Endothelial cell (in vitro differentiated cells): ENCODE data around the gene FNBP1. TPM values are rescaled to one million over a fixed set of nuclear protein-coding genes. Genes with fewer than 3 reads are reported as not detected.
"Not testable (repeated sequence)": the region's sequence is repeated elsewhere in the genome, so short reads cannot be mapped to it uniquely, and the experiment has no call there.

Experiments
- DNase-seq: peaks from one replicate; pipeline ENCODE4 v3.0.0; 2021; ENCODE audit warnings: low spot score
- H3K27ac Mint-ChIP-seq: one replicate; pipeline ENCODE4 v1.8.0; 2021; ENCODE audit warnings: mixed read lengths, inconsistent platforms; ENCODE audit not compliant: unreplicated experiment
- H3K27me3 Mint-ChIP-seq: one replicate; pipeline ENCODE4 v1.8.0; 2021; ENCODE audit warnings: mild to moderate bottlenecking, moderate library complexity, mixed read lengths, inconsistent platforms; ENCODE audit not compliant: unreplicated experiment
- H3K36me3 Mint-ChIP-seq: one replicate; pipeline ENCODE4 v1.8.0; 2021; ENCODE audit warnings: mild to moderate bottlenecking, low read depth, mixed read lengths, inconsistent platforms; ENCODE audit not compliant: unreplicated experiment
- H3K4me1 Mint-ChIP-seq: one replicate; pipeline ENCODE4 v1.8.0; 2021; ENCODE audit warnings: mild to moderate bottlenecking, mixed read lengths, inconsistent platforms; ENCODE audit not compliant: unreplicated experiment
- H3K4me3 Mint-ChIP-seq: one replicate; pipeline ENCODE4 v1.8.0; 2021; ENCODE audit warnings: mild to moderate bottlenecking, mixed read lengths, inconsistent platforms; ENCODE audit not compliant: unreplicated experiment
- H3K9me3 Mint-ChIP-seq: one replicate; pipeline ENCODE4 v1.8.0; 2021; ENCODE audit warnings: mixed read lengths, inconsistent platforms; ENCODE audit not compliant: unreplicated experiment
- CTCF ChIP-seq: fragments of 200-600 bp; sonication (generic); IDR thresholded peaks from one replicate; pipeline ENCODE4 v1.5.0; 2021; ENCODE audit warnings: antibody characterized with exemption; ENCODE audit not compliant: unreplicated experiment
- total RNA-seq: library from RNA; stranded (reverse); fragmentation: NEBNext Ultra II Directional; extraction: Animal tissue kit (Norgen Biotek cat#: 25700); gene quantifications from one replicate; pipeline ENCODE4 v1.2.1, GENCODE V29; 2021; ENCODE audit not compliant: unreplicated experiment

Gene FNBP1
- total RNA-seq, 1 donor from 2014 or later: 119 TPM

- no peak for DNase-seq
- Mint-ChIP-seq H3K4me1 (peaks cover 29% of the 10 kb centered on the region), H3K9me3 (no peaks in the 10 kb centered on the region), H3K4me3 (peak overlapping the region; percentile 62), H3K36me3 (peaks cover 62% of the 10 kb centered on the region), H3K27me3 (peaks cover 12% of the 10 kb centered on the region), H3K27ac (peak overlapping the region; percentile 48)
- no peak for TF ChIP-seq CTCF
Measured at GRCh38 chr9:129895376-129896268, 147.4 kb downstream of the FNBP1 start.

DNA sequence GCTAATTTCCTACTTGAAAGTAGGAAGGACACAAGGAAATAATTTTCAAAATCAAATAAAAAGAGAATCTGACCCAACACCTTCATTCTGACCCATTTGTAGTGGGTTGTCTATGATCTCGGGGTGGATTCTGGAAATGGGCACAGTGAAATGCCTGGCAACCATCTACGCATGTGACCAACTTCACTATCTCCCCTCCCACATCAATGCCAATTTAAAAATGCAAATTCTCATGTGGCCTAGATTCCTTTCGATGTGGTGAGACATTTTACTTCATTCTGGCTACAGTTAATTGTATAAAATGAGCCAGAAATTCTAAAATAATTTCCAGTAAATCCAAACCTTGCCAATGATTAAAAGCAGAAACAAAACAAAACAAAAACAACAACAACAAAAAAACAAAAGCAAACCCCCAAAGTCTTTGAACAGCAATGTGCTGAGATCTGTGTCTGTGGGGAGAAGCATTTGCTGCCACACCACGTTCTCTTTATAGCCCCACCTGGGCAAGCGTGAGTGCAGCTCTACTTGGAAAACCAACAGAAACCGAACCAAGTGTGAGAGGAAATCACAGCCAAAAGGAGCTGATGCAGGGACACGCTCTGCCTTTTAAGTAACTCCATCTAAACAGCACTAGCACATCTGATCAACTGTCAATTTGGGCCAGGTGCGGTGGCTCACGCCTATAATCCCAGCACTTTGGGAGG lies 148.7 kb downstream of the FNBP1 start:
- no peaks in the 10 kb centered on the region for H3K9me3 Mint-ChIP-seq
- no peak for DNase-seq
- H3K27ac Mint-ChIP-seq: no peak overlapping the region
- TF ChIP-seq CTCF: no peak
- peaks cover 36% of the 10 kb centered on the region for H3K4me1 Mint-ChIP-seq
- H3K36me3 Mint-ChIP-seq: peaks cover 58% of the 10 kb centered on the region
- H3K27me3 Mint-ChIP-seq: peaks cover 18% of the 10 kb centered on the region
- no peak overlapping the region for H3K4me3 Mint-ChIP-seq

GRCh38 chr9:129891569-129891968 lies 151.4 kb downstream of the FNBP1 start:
- Mint-ChIP-seq H3K9me3 (no peaks in the 10 kb centered on the region), H3K4me3 (peak overlapping the region; percentile 57), H3K4me1 (peaks cover 43% of the 10 kb centered on the region), H3K27ac (peak overlapping the region; percentile 75), H3K27me3 (peaks cover 15% of the 10 kb centered on the region), H3K36me3 (peaks cover 52% of the 10 kb centered on the region)
- TF ChIP-seq CTCF: no peak
- no peak for DNase-seq

DNA sequence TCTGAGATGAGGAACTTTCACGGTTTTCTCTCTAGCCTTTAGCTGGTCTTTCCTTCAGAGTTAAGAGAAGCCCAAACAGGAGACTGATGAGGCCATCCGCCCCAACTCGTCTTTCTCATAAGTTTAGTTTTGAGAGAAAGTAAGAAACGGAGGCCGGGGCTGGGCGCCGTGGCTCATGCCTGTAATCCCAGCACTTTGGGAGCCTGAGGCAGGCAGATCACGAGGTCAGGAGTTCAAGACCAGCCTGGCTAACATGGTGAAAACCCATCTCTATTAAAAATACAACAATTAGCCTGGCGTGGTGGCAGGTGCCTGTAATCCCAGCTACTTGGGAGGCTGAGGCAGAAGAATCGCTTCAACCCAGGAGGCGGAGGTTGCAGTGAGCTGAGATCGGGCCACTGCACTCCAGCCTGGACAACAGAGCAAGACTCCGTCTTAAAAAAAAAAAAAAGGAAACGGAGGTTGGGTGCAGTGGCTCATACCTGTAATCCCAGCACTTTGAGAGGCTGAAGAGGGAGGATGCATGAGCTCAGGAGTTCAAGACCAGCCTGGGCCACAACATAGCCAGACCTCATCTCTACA lies 152.2 kb downstream of the FNBP1 start:
- not testable (repeated sequence) for DNase-seq, H3K27ac Mint-ChIP-seq, H3K9me3 Mint-ChIP-seq, H3K4me3 Mint-ChIP-seq
- Mint-ChIP-seq H3K36me3 (peaks cover 46% of the 10 kb centered on the region), H3K27me3 (peaks cover 12% of the 10 kb centered on the region), H3K4me1 (peaks cover 42% of the 10 kb centered on the region)

- peaks cover 44% of the 10 kb centered on the region for H3K4me1 Mint-ChIP-seq
- H3K4me3 Mint-ChIP-seq: peak overlapping the region; percentile 86
- peak overlapping the region; percentile 80 for H3K27ac Mint-ChIP-seq
- H3K36me3 Mint-ChIP-seq: peaks cover 41% of the 10 kb centered on the region
- TF ChIP-seq CTCF: no peak
- H3K27me3 Mint-ChIP-seq: peaks cover 12% of the 10 kb centered on the region
- no peaks in the 10 kb centered on the region for H3K9me3 Mint-ChIP-seq
- DNase-seq: no peak
Measured at GRCh38 chr9:129889941-129890717, 152.9 kb downstream of the FNBP1 start.
